ENCODE results near the gene TMPRSS15. TPM values are rescaled to one million over a fixed set of nuclear protein-coding genes. Genes with fewer than 3 reads are reported as not detected.

Gene TMPRSS15
- total RNA-seq: not detected in 2 replicates

GRCh38 chr21:18403735-18404450 is at the start of gene TMPRSS15:
TSS of gene TMPRSS15 (minus strand) at chr21:18403785. CDS start at chr21:18403622, 163 bp downstream.

DNA sequence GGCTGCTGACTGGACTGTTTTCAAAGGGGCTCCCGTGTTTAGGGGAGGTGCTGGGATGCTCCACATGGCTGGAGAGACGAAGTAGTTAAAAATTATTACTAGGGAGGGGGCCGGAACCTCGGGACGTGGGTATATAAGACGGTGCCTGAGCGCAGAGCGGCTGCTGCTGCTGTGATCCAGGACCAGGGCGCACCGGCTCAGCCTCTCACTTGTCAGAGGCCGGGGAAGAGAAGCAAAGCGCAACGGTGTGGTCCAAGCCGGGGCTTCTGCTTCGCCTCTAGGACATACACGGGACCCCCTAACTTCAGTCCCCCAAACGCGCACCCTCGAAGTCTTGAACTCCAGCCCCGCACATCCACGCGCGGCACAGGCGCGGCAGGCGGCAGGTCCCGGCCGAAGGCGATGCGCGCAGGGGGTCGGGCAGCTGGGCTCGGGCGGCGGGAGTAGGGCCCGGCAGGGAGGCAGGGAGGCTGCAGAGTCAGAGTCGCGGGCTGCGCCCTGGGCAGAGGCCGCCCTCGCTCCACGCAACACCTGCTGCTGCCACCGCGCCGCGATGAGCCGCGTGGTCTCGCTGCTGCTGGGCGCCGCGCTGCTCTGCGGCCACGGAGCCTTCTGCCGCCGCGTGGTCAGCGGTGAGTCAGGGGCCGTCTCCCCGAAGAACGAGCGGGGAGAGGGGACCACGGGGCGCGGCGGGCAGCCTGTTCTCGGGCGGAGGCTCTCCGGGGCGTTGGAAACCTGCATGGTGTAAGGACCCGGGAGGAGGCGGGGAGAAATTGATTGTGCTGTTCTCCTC is 158.7 kb downstream of the TMPRSS15 start, which contains the start of gene CHODL:
Gene CHODL (plus strand): TSS at position 163 of the 793 bp plus-strand sequence. CDS start 391 bp downstream, at position 554.

Other genes with a start within 250 kb of the TMPRSS15 start
- gene CHODL, start 159.0 kb downstream of the TMPRSS15 start, total RNA-seq: 0.14 and 0.28 TPM in 2 replicates